Raji (cell line): Measurements from ENCODE around the gene AZI2.

ENCODE experiments used
- POLR2A ChIP-seq: IDR thresholded peaks from 2 replicates; pipeline ENCODE4 v1.6.1; 2011; ENCODE audit warnings: low read depth, low read length, control low read depth; ENCODE audit not compliant: insufficient read depth

Gene AZI2

GRCh38 chr3:28279770-28280169, 68.9 kb downstream of the AZI2 start:
- TF ChIP-seq POLR2A = no peak

- TF ChIP-seq POLR2A = no peak
These were observed 69.7 kb downstream of the AZI2 start for GRCh38 chr3:28278918-28279317.

GRCh38 chr3:28273837-28274236, 74.8 kb downstream of the AZI2 start:
- TF ChIP-seq POLR2A = no peak
